Hepatocyte (in vitro differentiated cells): ENCODE results near the gene OGFOD2.

Experiments
- CTCF ChIP-seq: fragments of 200-600 bp; sonication (generic); IDR thresholded peaks from 2 replicates; pipeline ENCODE4 v1.5.1; 2016; ENCODE audit warnings: antibody characterized with exemption, mild to moderate bottlenecking; ENCODE audit not compliant: poor library complexity
- EZH2 ChIP-seq: fragments of 200-600 bp; sonication (generic); IDR thresholded peaks from 2 replicates; pipeline ENCODE4 v1.6.1; 2016; ENCODE audit warnings: antibody characterized with exemption, mild to moderate bottlenecking, borderline replicate concordance
- EZH2phosphoT487 ChIP-seq: fragments of 200-600 bp; sonication (generic); IDR thresholded peaks from one replicate; pipeline ENCODE4 v1.6.1; 2018; ENCODE audit warnings: antibody characterized with exemption, mild to moderate bottlenecking, low read depth, moderate library complexity; ENCODE audit not compliant: unreplicated experiment, severe bottlenecking

GRCh38 chr12:122994781-122995502 lies 19.9 kb downstream of the OGFOD2 start:
- TF ChIP-seq CTCF (no peak), EZH2 (no peak), EZH2phosphoT487 (no peak)
